Ovary (tissue), 9 donors: ENCODE data around the gene PLXNA2. TPM values are rescaled to one million over a fixed set of nuclear protein-coding genes. Genes with fewer than 3 reads are reported as not detected.

ENCODE experiments used
- DNase-seq, 5 donors: peaks; one replicate each; pipeline ENCODE4 v3.0.0-alpha.2; 2019 to 2020
- H3K27ac ChIP-seq, 2 donors: fragments of 200-600 bp; one replicate each; pipeline versions ENCODE4 v1.5.1 to v1.8.0; 2019 to 2022
- H3K27me3 ChIP-seq: fragments of 200-600 bp; one replicate; pipeline ENCODE4 v1.8.0; 2022
- H3K36me3 ChIP-seq: fragments of 200-600 bp; sonication (generic); one replicate; pipeline ENCODE4 v1.5.1; 2019
- H3K4me1 ChIP-seq: one replicate; pipeline ENCODE4 v1.8.1; 2013; ENCODE audit warnings: mild to moderate bottlenecking, moderate library complexity; ENCODE audit not compliant: insufficient read depth
- H3K4me3 ChIP-seq: fragments of 200-600 bp; sonication (generic); one replicate; pipeline ENCODE4 v1.5.1; 2017
- H3K9me3 ChIP-seq, 2 donors: fragments of 200-600 bp in 1 of 2; sonication (generic) in 1 of 2; one replicate each; pipeline versions ENCODE4 v1.5.1 to v1.8.1; 2013 to 2019; ENCODE audit warnings: mild to moderate bottlenecking in 1 of 2, moderate library complexity in 1 of 2
- EP300 ChIP-seq: sonication (generic); formaldehyde crosslinking; IDR thresholded peaks from one replicate; pipeline ENCODE4 v1.6.1; 2017; ENCODE audit warnings: antibody characterized with exemption
- POLR2A ChIP-seq: fragments of 450-650 bp; IDR thresholded peaks from one replicate; pipeline ENCODE4 v1.6.1; 2017; ENCODE audit warnings: antibody characterized with exemption, mild to moderate bottlenecking, moderate library complexity
- WGBS, 3 donors: extraction: QIAGEN DNeasy Blood & Tissue Kit in 1 of 3; methylation state at CpG; one replicate each; pipeline versions ENCODE4 v1.1.5 to v1.1.7; 2013 to 2017; 5-methylcytosine and 5-hydroxymethylcytosine counted together
- intact Hi-C, 4 donors: fragments of 100-400 bp; cut with DNase I; formaldehyde crosslinking; loops; one replicate each; pipeline versions ENCODE4 v1.11.0 to v1.15.1; 2022 to 2023
- polyA plus RNA-seq, 2 donors: library from polyadenylated mRNA; stranded (reverse); fragments of 200-250 nt in 1 of 2; fragments of 350-450 nt in 1 of 2; fragmentation: Illumina TruSeq in 1 of 2; extraction: RNeasy Lipid Tissue Mini Kit (QIAGEN cat#74804) in 1 of 2; gene quantifications; one replicate each; pipeline ENCODE4 v1.2.3, GENCODE V29; 2013 to 2014
- total RNA-seq, 7 donors: library from RNA; depleted of rRNA in 2 of 7; stranded (reverse); fragments of >200 nt in 2 of 7; fragmentation: NEBNext Ultra II Directional in 3 of 7; extraction: Animal tissue kit (Norgen Biotek cat#: 25700) in 3 of 7; gene quantifications; one replicate each; pipeline versions ENCODE4 v1.1.0 to v1.2.4, GENCODE V29; 2016 to 2023
- TF ChIP-seq, protein P1 (sequence below), 3 donors: fragments of 450-650 bp in 2 of 3; fragments of 200-600 bp in 1 of 3; IDR thresholded peaks; one replicate each; pipeline versions ENCODE4 v1.5.1 to v1.8.0; 2016 to 2022; ENCODE audit warnings: antibody characterized with exemption in 3 of 3, mild to moderate bottlenecking in 1 of 3
- donor health status: DM: no; HTN: no; CAD: no; lungs with moderate emphysema.
- donor health status: DM: no; HTN: no; CAD: no.
- donor health status: Bipolar disorder and iron deficiency.
- donor health status: DM: yes; HTN: yes; CAD: no.
- donor health status: DM: no; HTN: no; CAD: no.
- donor health status: DM: yes; HTN: yes; CAD: no.

The PLXNA2 gene
- total and polyA plus RNA-seq, 9 donors, result 10.7 to 71.5 (median 44.0) TPM

DNA sequence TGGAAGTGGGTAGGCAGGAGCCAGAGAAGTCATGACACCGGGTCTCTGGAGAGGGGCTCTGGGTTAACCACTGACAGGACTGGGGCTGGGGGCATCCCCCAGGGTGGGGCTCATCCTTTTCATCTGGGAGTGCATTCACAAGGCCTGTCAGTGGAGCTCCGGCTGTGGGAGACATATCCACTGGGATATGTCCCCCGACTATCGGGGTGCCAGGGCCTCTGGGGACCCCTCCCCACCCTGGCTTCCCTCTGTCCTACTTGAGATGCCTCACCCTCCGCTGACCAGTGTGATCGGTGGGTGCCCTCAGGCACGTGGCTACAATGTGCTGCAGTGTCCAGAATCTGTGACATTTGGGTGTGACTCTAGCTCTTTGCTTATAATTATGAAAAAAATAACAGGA is 240.9 kb downstream of the PLXNA2 start:
- Histone ChIP-seq H3K27ac (no peak overlapping the region), H3K4me1 (no peaks in the 10 kb centered on the region), H3K9me3 (no peaks in the 10 kb centered on the region), H3K27me3 (no peaks in the 10 kb centered on the region), H3K4me3 (no peak overlapping the region), H3K36me3 (no peaks in the 10 kb centered on the region)
- intact Hi-C loops, result loop anchor here in 1 of 4 donors (5.0 kb wide), 1 partner anchor 1089 kb away; no protein-coding TSS in a partner anchor
- TF ChIP-seq, protein P1, sequence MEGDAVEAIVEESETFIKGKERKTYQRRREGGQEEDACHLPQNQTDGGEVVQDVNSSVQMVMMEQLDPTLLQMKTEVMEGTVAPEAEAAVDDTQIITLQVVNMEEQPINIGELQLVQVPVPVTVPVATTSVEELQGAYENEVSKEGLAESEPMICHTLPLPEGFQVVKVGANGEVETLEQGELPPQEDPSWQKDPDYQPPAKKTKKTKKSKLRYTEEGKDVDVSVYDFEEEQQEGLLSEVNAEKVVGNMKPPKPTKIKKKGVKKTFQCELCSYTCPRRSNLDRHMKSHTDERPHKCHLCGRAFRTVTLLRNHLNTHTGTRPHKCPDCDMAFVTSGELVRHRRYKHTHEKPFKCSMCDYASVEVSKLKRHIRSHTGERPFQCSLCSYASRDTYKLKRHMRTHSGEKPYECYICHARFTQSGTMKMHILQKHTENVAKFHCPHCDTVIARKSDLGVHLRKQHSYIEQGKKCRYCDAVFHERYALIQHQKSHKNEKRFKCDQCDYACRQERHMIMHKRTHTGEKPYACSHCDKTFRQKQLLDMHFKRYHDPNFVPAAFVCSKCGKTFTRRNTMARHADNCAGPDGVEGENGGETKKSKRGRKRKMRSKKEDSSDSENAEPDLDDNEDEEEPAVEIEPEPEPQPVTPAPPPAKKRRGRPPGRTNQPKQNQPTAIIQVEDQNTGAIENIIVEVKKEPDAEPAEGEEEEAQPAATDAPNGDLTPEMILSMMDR (IDR thresholded peaks at IDR 0.05), result no peak
- TF ChIP-seq POLR2A, result no peak
- no peak for TF ChIP-seq EP300
- DNase-seq, result no peak
- 94 to 95% (median 94%) methylated on average over 7 of the region's 7 CpGs for WGBS, 3 donors

DNA sequence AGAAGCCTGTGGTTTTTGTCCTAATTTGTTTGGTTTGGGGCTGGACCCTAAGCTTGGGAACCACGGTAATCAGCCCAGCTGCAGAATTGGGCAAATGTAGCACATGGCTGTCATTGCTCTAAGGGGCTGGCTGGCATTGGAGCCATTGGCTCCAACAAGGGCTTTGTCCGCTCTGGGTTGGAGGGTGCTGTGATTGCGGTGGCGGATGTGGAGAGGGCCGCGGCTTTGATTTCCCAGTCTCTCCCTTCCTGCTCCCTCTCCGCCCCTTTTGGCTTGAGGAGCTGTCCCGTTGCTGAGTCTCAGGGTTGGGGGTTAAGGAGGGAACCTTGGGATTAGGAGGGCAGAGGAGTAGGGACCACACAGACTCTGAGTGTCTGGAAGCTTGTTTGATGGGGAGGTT is 241.5 kb downstream of the PLXNA2 start:
- TF ChIP-seq POLR2A (no peak), EP300 (no peak)
- TF ChIP-seq, protein P1 (IDR thresholded peaks at IDR 0.05), result no peak
- intact Hi-C loops, result loop anchor here in 1 of 4 donors (5.0 kb wide), 1 partner anchor 1090 kb away; no protein-coding TSS in a partner anchor
- H3K36me3 ChIP-seq, result no peaks in the 10 kb centered on the region
- WGBS, 3 donors, result 79 to 84% (median 82%) methylated on average over 8 of the region's 8 CpGs
- no peak for DNase-seq
- H3K9me3 ChIP-seq, result no peaks in the 10 kb centered on the region
- H3K27ac ChIP-seq, result no peak overlapping the region
- H3K27me3 ChIP-seq, result no peaks in the 10 kb centered on the region
- no peaks in the 10 kb centered on the region for H3K4me1 ChIP-seq
- H3K4me3 ChIP-seq, result no peak overlapping the region

DNA sequence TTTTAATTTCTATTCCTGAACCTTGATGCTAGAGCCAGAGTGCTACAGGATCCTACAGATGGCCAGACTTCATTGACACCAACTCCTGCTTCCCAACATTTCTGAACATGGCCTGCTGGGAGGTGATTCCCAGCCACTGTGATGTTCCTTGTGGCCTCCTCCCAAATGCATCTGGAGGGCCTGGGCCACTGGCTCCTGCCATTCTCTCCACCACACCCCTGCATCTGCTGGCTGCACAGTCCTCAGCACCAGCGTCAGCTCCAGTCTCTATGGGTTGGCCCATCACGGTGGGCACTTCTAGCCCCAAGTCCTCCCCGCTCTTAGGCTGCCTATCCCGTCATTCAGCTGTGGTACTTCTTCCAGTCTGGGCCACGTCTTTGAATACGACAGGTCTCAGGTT is 242.1 kb downstream of the PLXNA2 start:
- Histone ChIP-seq H3K4me1 (no peaks in the 10 kb centered on the region), H3K36me3 (no peaks in the 10 kb centered on the region), H3K27ac (no peak overlapping the region), H3K9me3 (no peaks in the 10 kb centered on the region), H3K4me3 (no peak overlapping the region), H3K27me3 (no peaks in the 10 kb centered on the region)
- intact Hi-C loops, result loop anchor here in 1 of 4 donors (5.0 kb wide), 1 partner anchor 1090 kb away; no protein-coding TSS in a partner anchor
- DNase-seq, result no peak
- WGBS, 3 donors, result 95 to 99% (median 95%) methylated on average over 6 of the region's 6 CpGs
- TF ChIP-seq, protein P1 (IDR thresholded peaks at IDR 0.05), result no peak
- TF ChIP-seq EP300, result no peak
- no peak for TF ChIP-seq POLR2A

DNA sequence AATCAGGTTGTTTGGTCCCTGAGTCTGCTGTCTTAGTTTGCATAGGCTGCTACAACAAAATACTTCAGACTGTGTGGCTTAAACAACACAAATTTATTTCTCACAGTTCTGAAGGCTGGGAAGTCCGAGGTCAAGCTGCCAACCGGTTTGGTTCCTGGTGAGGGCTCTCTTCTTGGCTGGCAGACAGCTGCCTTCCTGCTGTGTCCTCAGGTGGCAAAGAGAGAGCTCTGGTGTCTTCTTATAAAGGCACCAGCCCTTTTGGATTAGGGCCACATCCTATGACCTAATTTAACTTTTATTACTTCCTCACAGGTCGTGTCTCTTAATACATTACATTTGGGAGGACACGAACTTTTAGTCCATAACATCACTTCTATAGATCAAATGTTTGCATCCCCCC is 243.7 kb downstream of the PLXNA2 start:
- TF ChIP-seq POLR2A, result no peak
- TF ChIP-seq, protein P1 (IDR thresholded peaks at IDR 0.05), result no peak
- no peak for TF ChIP-seq EP300
- Histone ChIP-seq H3K27ac (no peak overlapping the region), H3K9me3 (no peaks in the 10 kb centered on the region), H3K4me1 (no peaks in the 10 kb centered on the region), H3K36me3 (no peaks in the 10 kb centered on the region), H3K27me3 (no peaks in the 10 kb centered on the region), H3K4me3 (no peak overlapping the region)
- no peak for DNase-seq
- intact Hi-C loops, result loop anchor here in 1 of 4 donors (5.0 kb wide), 1 partner anchor 1092 kb away; no protein-coding TSS in a partner anchor
- 81 to 84% (median 82%) methylated on average over 4 of the region's 4 CpGs for WGBS, 3 donors
